OCI-LY1 (cell line): ENCODE measurements around the gene UQCRFS1.

Experiments used
- H2AFZ ChIP-seq: fragments of 200-600 bp; sonication (generic), shearing (Covaris generic); 2 replicates; pipeline ENCODE4 v1.6.0; 2014; ENCODE audit warnings: antibody characterized with exemption, mild to moderate bottlenecking, low read length
- H3F3A ChIP-seq: fragments of 200-600 bp; sonication (generic), shearing (Covaris generic); 2 replicates; pipeline ENCODE4 v1.6.0; 2014; ENCODE audit warnings: mild to moderate bottlenecking, antibody characterized with exemption, low read length, moderate library complexity; ENCODE audit not compliant: insufficient read depth
- H3K27ac ChIP-seq: fragments of 200-600 bp; sonication (generic); 2 replicates; pipeline ENCODE4 v1.5.1; 2014; ENCODE audit warnings: low read length, mixed run types, mild to moderate bottlenecking, low read depth; ENCODE audit not compliant: poor library complexity, severe bottlenecking
- H3K27me3 ChIP-seq: fragments of 200-600 bp; sonication (generic); 2 replicates; pipeline ENCODE4 v1.6.0; 2014; ENCODE audit warnings: antibody characterized with exemption, mild to moderate bottlenecking, low read length, moderate library complexity; ENCODE audit not compliant: insufficient read depth
- H3K36me3 ChIP-seq: fragments of 200-600 bp; sonication (generic); 2 replicates; pipeline ENCODE4 v1.6.1; 2014; ENCODE audit warnings: mild to moderate bottlenecking, antibody characterized with exemption, low read length, moderate library complexity, mixed read lengths; ENCODE audit not compliant: insufficient read depth
- H3K4me1 ChIP-seq: fragments of 200-600 bp; sonication (generic); 2 replicates; pipeline ENCODE4 v1.5.1; 2014; ENCODE audit warnings: mild to moderate bottlenecking, low read length, moderate library complexity; ENCODE audit not compliant: insufficient read depth, severe bottlenecking
- H3K4me2 ChIP-seq: fragments of 200-600 bp; sonication (generic), shearing (Covaris generic); 2 replicates; pipeline ENCODE4 v1.6.1; 2014; ENCODE audit warnings: low read length
- H3K4me3 ChIP-seq: fragments of 200-600 bp; sonication (generic); 2 replicates; pipeline ENCODE4 v1.5.1; 2014; ENCODE audit warnings: low read length, low read depth, mild to moderate bottlenecking, mixed read lengths; ENCODE audit not compliant: poor library complexity, severe bottlenecking
- H3K79me2 ChIP-seq: fragments of 200-600 bp; shearing (Covaris generic); 2 replicates; pipeline ENCODE4 v1.6.1; 2016; ENCODE audit warnings: mixed run types, low read length, mixed read lengths; ENCODE audit not compliant: insufficient read depth
- H3K9ac ChIP-seq: fragments of 200-600 bp; sonication (generic), shearing (Covaris generic); 2 replicates; pipeline ENCODE4 v1.6.1; 2014; ENCODE audit warnings: mild to moderate bottlenecking, low read length, mixed read lengths
- H3K9me2 ChIP-seq: fragments of 200-600 bp; sonication (generic), shearing (Covaris generic); 2 replicates; pipeline ENCODE4 v1.6.1; 2014; ENCODE audit warnings: low read depth, mild to moderate bottlenecking, low read length, mixed read lengths
- H3K9me3 ChIP-seq: fragments of 200-600 bp; shearing (Covaris generic); 2 replicates; pipeline ENCODE4 v1.6.1; 2014; ENCODE audit warnings: low read length, mixed read lengths
- H4K20me1 ChIP-seq: fragments of 200-600 bp; sonication (generic), shearing (Covaris generic); 2 replicates; pipeline ENCODE4 v1.6.0; 2016; ENCODE audit warnings: mild to moderate bottlenecking, low read length; ENCODE audit not compliant: insufficient read depth
- EZH2 ChIP-seq: fragments of 200-600 bp; sonication (generic), shearing (Covaris generic); IDR thresholded peaks from 2 replicates; pipeline ENCODE4 v1.8.0; 2017; ENCODE audit warnings: borderline replicate concordance, mixed run types, mild to moderate bottlenecking, antibody characterized with exemption, low read length, moderate library complexity, mixed read lengths
- TF ChIP-seq, protein P1 (sequence below): fragments of 200-600 bp; sonication (generic), shearing (Covaris generic); IDR thresholded peaks from 2 replicates; pipeline ENCODE4 v1.5.1; 2017; ENCODE audit warnings: mild to moderate bottlenecking, antibody characterized with exemption, low read length, moderate library complexity, mixed read lengths

The UQCRFS1 gene

DNA sequence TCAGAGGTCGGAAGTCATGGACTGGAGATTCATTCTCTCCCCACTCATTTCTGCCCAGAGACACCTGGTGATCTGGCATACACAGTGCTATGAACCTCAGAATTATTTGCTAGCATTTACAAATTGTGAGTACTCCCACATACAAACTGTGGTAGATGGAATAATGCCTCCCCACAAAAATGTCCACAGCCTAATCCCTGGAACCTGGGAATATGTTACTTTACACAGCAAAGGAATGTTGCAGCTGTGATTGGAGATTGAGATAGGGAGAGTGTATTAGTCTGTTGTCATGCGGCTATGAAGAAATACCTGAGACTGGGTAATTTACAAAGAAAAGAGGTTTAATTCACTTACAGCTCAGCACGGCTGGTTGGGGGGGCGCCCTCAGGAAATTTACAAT, 3.1 kb upstream of the UQCRFS1 start:
- Histone ChIP-seq H3K36me3 (peaks cover 13% of the 10 kb centered on the region), H3K27me3 (0 out of 2 replicates have a peak, but pooled peaks cover 3% of the 10 kb centered on the region), H3K4me3 (no peak overlapping the region), H3K9me2 (no peaks in the 10 kb centered on the region), H3K9ac (no peak overlapping the region), H3K4me2 (no peak overlapping the region), H4K20me1 (no peaks in the 10 kb centered on the region), H3K79me2 (peaks cover 18% of the 10 kb centered on the region), H3K9me3 (no peaks in the 10 kb centered on the region; the same call in 1 of the 2 replicates), H3K27ac (no peak overlapping the region), H3K4me1 (peaks cover 14% of the 10 kb centered on the region), H2AFZ (no peak overlapping the region), H3F3A (no peaks in the 10 kb centered on the region)
- TF ChIP-seq, protein P1, sequence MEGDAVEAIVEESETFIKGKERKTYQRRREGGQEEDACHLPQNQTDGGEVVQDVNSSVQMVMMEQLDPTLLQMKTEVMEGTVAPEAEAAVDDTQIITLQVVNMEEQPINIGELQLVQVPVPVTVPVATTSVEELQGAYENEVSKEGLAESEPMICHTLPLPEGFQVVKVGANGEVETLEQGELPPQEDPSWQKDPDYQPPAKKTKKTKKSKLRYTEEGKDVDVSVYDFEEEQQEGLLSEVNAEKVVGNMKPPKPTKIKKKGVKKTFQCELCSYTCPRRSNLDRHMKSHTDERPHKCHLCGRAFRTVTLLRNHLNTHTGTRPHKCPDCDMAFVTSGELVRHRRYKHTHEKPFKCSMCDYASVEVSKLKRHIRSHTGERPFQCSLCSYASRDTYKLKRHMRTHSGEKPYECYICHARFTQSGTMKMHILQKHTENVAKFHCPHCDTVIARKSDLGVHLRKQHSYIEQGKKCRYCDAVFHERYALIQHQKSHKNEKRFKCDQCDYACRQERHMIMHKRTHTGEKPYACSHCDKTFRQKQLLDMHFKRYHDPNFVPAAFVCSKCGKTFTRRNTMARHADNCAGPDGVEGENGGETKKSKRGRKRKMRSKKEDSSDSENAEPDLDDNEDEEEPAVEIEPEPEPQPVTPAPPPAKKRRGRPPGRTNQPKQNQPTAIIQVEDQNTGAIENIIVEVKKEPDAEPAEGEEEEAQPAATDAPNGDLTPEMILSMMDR: no peak
- TF ChIP-seq EZH2: no peak

DNA sequence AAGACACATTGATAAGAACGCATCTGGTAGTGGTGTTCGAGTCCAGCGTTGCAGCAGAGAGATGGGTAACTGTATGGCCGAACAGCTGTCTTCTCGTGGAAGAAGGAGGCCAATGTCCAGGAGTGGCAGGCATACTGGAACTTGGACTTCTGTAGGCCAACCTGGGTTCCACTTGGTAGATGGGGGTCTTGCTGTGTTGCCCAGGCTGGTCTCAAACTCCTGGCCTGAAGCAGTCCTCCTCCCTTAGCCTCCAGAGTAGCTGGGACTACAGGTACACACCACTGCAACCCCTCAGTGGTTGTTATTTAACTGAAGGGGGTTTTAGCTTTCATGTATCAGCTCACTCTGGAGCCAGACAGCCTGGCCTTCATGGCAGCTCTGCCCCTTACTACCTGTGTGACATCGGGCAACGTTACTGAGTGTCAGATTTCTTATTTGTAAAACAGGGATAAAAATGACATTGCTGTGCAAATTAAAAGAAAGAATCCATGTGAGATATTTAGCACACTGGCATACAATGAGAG, 2.4 kb upstream of the UQCRFS1 start:
- Histone ChIP-seq H3F3A (no peaks in the 10 kb centered on the region), H3K9me3 (no peaks in the 10 kb centered on the region; the same call in 1 of the 2 replicates), H3K36me3 (peaks cover 13% of the 10 kb centered on the region), H3K79me2 (peaks cover 18% of the 10 kb centered on the region), H3K9ac (no peak overlapping the region), H2AFZ (no peak overlapping the region), H3K9me2 (no peaks in the 10 kb centered on the region), H3K27me3 (0 out of 2 replicates have a peak, but pooled peaks cover 3% of the 10 kb centered on the region), H3K27ac (no peak overlapping the region), H3K4me3 (no peak overlapping the region), H3K4me2 (no peak overlapping the region), H3K4me1 (peaks cover 14% of the 10 kb centered on the region), H4K20me1 (no peaks in the 10 kb centered on the region)
- TF ChIP-seq, protein P1: no peak
- no peak for TF ChIP-seq EZH2

DNA sequence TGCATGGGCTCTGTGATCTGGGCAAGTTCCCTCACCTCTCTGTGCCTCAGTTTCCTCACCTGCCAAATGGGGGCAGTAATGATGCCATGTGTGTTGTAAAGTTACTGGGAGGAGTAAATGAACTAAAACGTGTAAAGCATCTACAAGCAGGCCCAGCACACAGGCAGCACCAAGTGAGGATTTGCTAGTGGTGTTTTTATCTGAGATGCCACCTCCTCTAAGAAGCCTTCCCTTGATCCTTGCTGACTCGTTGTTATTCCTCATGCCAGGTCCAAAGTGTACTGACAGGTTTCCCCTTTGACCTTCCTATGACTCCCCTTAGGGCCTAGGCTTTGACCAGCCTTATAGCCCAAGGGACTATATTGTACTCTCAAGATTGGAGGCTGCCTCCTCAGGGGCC, 1.5 kb upstream of the UQCRFS1 start:
- no peak overlapping the region for H3K4me2 ChIP-seq
- H3K9ac ChIP-seq: no peak overlapping the region
- peaks cover 28% of the 10 kb centered on the region for H3K79me2 ChIP-seq
- 0 out of 2 replicates have a peak, but pooled peaks cover 3% of the 10 kb centered on the region for H3K27me3 ChIP-seq
- H3F3A ChIP-seq: no peaks in the 10 kb centered on the region
- no peak overlapping the region for H2AFZ ChIP-seq
- no peaks in the 10 kb centered on the region; the same call in 1 of the 2 replicates for H3K9me3 ChIP-seq
- no peak overlapping the region for H3K27ac ChIP-seq
- peaks cover 21% of the 10 kb centered on the region for H3K4me1 ChIP-seq
- peaks cover 19% of the 10 kb centered on the region for H3K36me3 ChIP-seq
- no peaks in the 10 kb centered on the region for H3K9me2 ChIP-seq
- H4K20me1 ChIP-seq: peaks cover 1% of the 10 kb centered on the region
- TF ChIP-seq, protein P1: no peak
- TF ChIP-seq EZH2: no peak
- H3K4me3 ChIP-seq: no peak overlapping the region
